ENCODE results near the gene PCSK7. TPM values are rescaled to one million over a fixed set of nuclear protein-coding genes. Genes with fewer than 3 reads are reported as not detected.

The PCSK7 gene
- total and polyA plus RNA-seq, 2 of the 8 experiments (the other 6 are each of a cell fraction or from before 2014, with no cell fraction given) = 23.4 to 38.5 TPM

DNA sequence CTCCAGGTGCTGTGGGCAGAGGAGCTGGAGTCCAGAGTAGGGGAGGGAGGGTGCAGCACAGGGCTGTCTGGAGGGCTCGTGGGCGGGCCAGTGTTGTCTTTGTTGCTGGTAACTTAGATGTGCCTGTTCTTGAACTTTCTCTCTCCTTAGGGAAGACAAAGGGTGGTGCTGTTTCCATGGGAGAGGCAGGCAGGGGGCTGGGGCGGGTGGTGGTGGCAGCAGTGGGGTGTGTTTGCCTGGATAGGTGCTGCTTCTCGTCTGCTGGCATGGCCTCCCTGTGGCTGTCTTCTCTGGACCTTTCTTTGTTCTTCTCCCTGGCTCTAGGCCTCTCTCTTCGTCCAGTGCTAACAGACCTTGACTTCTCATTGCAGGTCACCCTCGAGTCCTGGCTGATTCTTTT lies 44.9 kb downstream of the PCSK7 start:
- Histone ChIP-seq H3K79me2 (ENCODE audit: control insufficient read depth in 1 of 2, insufficient read depth in 2 of 2, low read length in 2 of 2) (no peaks in the 10 kb centered on the region), H3K36me3 (ENCODE audit: control insufficient read depth in 2 of 4, insufficient read depth in 4 of 4, low read length in 3 of 4) (peaks cover 0 to 10% (median 3%) of the 10 kb centered on the region in 4 experiments; a peak in 3 of 8 replicates), H4K91ac (replicated peaks; ENCODE audit: insufficient read length, low read length) (no peak overlapping the region), H2AFZ (ENCODE audit: low read length) (no peak overlapping the region), H3K23me2 (ENCODE audit: low read depth, low read length) (no peaks in the 10 kb centered on the region), H3K18ac (ENCODE audit: extremely low read depth, low read length) (no peak overlapping the region), H3K56ac (replicated peaks; ENCODE audit: insufficient read length, low read depth, low read length) (no peak overlapping the region), H2BK120ac (replicated peaks; ENCODE audit: low read depth, low read length) (no peak overlapping the region), H4K5ac (ENCODE audit: insufficient read length, low read depth, low read length) (no peak overlapping the region), H3K4ac (replicated peaks; ENCODE audit: insufficient read length, low read depth, low read length) (no peak overlapping the region), H3K4me2 (ENCODE audit: insufficient read depth in 1 of 2, low read depth in 2 of 2, low read length in 2 of 2) (no peak overlapping the region), H3K79me1 (ENCODE audit: low read depth, low read length) (no peaks in the 10 kb centered on the region), H3K4me3 (ENCODE audit: extremely low read depth in 1 of 4, insufficient read depth in 2 of 4, low read depth in 3 of 4, low read length in 4 of 4) (no peak overlapping the region), H3K9ac (replicated peaks in 1 of 4; ENCODE audit: extremely low read depth in 1 of 4, low read depth in 3 of 4, low read length in 3 of 4) (no peak overlapping the region), H3K9me3 (ENCODE audit: insufficient read depth in 2 of 2, low read depth in 1 of 2, low read length in 1 of 2) (no peaks in the 10 kb centered on the region), H3K23ac (ENCODE audit: insufficient read length) (no peak overlapping the region), H2BK5ac (ENCODE audit: low read depth, low read length) (peak overlapping the region; percentile 35; the same call in 1 of the 2 replicates), H2AK5ac (ENCODE audit: low read depth, low read length) (no peak overlapping the region), H3K27ac (ENCODE audit: low read depth, low read length) (no peak overlapping the region), H4K20me1 (replicated peaks in 1 of 2; ENCODE audit: control insufficient read depth in 1 of 2, insufficient read depth in 2 of 2, low read length in 2 of 2) (peaks cover 0 to 6% of the 10 kb centered on the region in 2 experiments), H3K14ac (ENCODE audit: insufficient read length) (no peak overlapping the region), H2BK15ac (ENCODE audit: low read length) (no peak overlapping the region), H3K4me1 (replicated peaks in 1 of 4; ENCODE audit: control insufficient read depth in 3 of 4, insufficient read depth in 4 of 4, low read length in 3 of 4) (no peaks in the 10 kb centered on the region), H2BK20ac (ENCODE audit: low read length) (no peak overlapping the region), H4K8ac (ENCODE audit: extremely low read depth, insufficient read depth, low read length) (no peak overlapping the region), H3K27me3 (replicated peaks in 1 of 4; ENCODE audit: control insufficient read depth in 3 of 4, extremely low read depth in 1 of 4, insufficient read depth in 3 of 4, low read length in 3 of 4) (no peaks in the 10 kb centered on the region), H2BK12ac (ENCODE audit: low read depth, low read length) (no peak overlapping the region)
- ChIA-PET CTCF (ENCODE audit: partially characterized antibody) (interaction anchor here (13.4 to 14.0 kb wide), 2 partner anchors 12 to 37 kb away, joined by 249 to 359 read pairs; partner anchors contain the start of genes PCSK7, RNF214 and TAGLN), POLR2A (ENCODE audit: partially characterized antibody) (interaction anchor here (12.6 kb wide), 1 partner anchor 15 kb away, joined by 153 read pairs; the partner anchor contains the start of gene TAGLN)
- DNase-seq (ENCODE audit: low read depth in 1 of 2, low spot score in 2 of 2) (no peak), FAIRE-seq (no peak)
- WGBS, 2 experiments (ENCODE audit: extremely low coverage in 1 of 2, insufficient coverage in 1 of 2, insufficient read length in 1 of 2, insufficient replicate concordance in 2 of 2, low coverage in 1 of 2, low lambda C conversion rate in 2 of 2, missing lambda C conversion rate in 1 of 2) = 81% methylated on average over 5 of the region's 6 CpGs; no CpG with 5 or more reads in 1 of the 2 experiments
- TF ChIP-seq SRF (IDR thresholded peaks at IDR 0.05; ENCODE audit: low read depth, low read length) (no peak), RAD21 (IDR thresholded peaks at IDR 0.05 in 1 of 2, conservative IDR thresholded peaks at IDR 0.05 in 1 of 2; ENCODE audit: low read depth in 2 of 2, low read length in 2 of 2) (no peak), PHF8 (conservative IDR thresholded peaks at IDR 0.05; ENCODE audit: low read depth, low read length) (no peak), SP2 (IDR thresholded peaks at IDR 0.05; ENCODE audit: low read length) (no peak), HDAC2 (IDR thresholded peaks at IDR 0.05; ENCODE audit: borderline replicate concordance in 1 of 2, low read depth in 2 of 2, low read length in 2 of 2) (no peak), CHD2 (IDR thresholded peaks at IDR 0.05; ENCODE audit: low read length) (no peak), EGR1 (IDR thresholded peaks at IDR 0.05; ENCODE audit: borderline replicate concordance, low read depth, low read length) (no peak)

Measured in H1 (cell line).